ENCODE results near the gene TCHHL1.

TCHHL1 gene

DNA sequence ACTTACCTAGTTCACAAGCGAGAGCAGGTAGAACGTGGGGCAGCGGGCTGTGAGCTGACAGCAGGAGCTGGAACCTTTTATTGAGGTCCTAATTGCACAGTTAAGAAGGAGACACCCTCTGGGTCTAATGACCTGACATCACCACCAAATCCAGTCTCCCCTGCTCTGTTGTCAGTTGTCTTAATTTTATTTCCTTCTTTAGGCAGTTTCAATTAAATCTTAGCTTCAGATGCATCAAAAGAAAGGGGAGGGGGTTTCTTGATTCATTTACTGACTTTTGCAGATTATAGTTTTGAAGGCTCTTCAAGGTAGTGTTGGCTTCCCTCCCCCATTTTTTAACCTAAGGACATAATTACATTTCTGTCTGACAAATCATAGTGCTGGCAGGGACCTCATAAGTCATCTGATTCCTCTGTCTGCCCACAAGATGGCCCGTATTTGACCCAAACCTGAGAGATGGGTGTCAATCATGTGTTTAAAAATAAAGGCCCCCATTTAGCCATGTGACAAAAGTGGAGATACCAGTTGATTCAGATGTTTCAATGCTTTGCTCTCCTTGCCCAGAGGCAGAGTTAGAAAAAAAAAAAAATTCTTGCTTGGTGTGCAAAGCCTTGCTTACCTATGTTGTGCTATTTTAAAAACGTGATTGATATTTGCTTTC lies at the start of gene TCHHL1:
TSS of gene TCHHL1 (minus strand) at position 51 of the 661 bp plus-strand sequence. CDS start 921 bp downstream, outside the sequence.
- no peak for DNase-seq (ENCODE audit: low read depth)
- H3K4me3 ChIP-seq (ENCODE audit: low read depth, low read length), result no peak within 1 kb of the TSS
- TF ChIP-seq, protein P1, sequence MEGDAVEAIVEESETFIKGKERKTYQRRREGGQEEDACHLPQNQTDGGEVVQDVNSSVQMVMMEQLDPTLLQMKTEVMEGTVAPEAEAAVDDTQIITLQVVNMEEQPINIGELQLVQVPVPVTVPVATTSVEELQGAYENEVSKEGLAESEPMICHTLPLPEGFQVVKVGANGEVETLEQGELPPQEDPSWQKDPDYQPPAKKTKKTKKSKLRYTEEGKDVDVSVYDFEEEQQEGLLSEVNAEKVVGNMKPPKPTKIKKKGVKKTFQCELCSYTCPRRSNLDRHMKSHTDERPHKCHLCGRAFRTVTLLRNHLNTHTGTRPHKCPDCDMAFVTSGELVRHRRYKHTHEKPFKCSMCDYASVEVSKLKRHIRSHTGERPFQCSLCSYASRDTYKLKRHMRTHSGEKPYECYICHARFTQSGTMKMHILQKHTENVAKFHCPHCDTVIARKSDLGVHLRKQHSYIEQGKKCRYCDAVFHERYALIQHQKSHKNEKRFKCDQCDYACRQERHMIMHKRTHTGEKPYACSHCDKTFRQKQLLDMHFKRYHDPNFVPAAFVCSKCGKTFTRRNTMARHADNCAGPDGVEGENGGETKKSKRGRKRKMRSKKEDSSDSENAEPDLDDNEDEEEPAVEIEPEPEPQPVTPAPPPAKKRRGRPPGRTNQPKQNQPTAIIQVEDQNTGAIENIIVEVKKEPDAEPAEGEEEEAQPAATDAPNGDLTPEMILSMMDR (IDR thresholded peaks at IDR 0.05; ENCODE audit: low read depth, low read length, missing control alignments), result no peak

DNA sequence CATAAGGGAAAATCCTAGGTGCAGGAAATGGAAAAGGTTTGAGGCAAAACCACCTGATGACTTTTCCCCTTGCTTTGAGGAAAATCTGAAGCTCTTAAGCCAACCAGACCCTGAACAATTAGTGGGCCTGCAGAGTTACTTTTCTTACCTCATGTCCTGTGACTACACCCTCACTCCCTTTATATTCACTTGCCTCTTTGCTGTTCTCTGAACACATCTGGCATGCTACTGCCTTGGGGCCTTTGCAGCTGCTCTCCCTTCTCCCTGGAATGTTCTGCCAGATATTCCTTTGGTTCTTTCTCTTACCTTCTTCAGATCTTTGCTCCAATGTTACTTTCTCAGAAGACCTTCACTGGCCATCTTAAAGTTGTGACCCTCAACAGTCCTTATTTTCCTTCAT lies 48.4 kb upstream of the TCHHL1 start:
- no peak for DNase-seq (ENCODE audit: low read depth)
- TF ChIP-seq, protein P1 (IDR thresholded peaks at IDR 0.05; ENCODE audit: low read depth, low read length, missing control alignments), result no peak
- no peak overlapping the region for H3K4me3 ChIP-seq (ENCODE audit: low read depth, low read length)

DNA sequence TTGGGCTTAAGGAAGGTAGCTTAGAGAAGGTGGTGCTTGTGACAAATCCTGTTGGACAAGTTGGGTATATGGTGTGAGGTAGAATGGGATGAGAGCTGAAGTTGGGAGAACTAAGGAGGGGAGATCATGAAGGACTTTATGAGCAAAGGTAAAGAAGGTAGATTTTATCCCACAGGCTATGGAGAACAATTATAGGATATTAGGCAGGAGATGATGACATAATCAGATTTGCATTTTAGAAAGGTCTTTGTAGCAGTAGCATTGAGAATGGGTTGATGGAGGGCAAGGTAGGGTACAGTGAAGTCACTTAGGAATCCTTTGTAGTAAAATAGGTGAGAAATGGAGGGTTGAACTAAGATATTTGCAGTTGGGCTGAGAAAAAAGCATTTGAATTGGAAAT lies 41.3 kb upstream of the TCHHL1 start:
- no peak for DNase-seq (ENCODE audit: low read depth)
- TF ChIP-seq, protein P1 (IDR thresholded peaks at IDR 0.05; ENCODE audit: low read depth, low read length, missing control alignments), result no peak
- H3K4me3 ChIP-seq (ENCODE audit: low read depth, low read length), result no peak overlapping the region

DNA sequence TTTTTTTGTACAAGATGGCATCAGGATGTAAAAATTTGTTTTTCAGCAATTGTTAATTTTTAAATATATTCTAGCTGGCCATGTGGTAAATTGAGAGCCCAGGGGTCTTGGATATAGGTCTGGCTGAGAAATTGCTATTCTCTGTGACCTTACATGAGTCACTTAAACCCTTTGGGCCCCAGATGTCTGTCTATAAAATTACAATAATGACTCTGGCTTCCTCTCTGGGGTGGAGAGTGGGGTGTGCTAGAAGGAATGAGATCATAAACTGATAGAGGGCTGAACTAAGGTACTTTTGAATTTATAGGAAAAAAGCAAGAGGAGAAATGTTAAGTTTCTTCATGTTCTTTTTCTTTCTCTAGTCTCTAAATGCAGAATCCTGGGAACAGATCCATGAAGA lies 38.8 kb upstream of the TCHHL1 start:
- no peak for DNase-seq (ENCODE audit: low read depth)
- TF ChIP-seq, protein P1 (IDR thresholded peaks at IDR 0.05; ENCODE audit: low read depth, low read length, missing control alignments), result no peak
- H3K4me3 ChIP-seq (ENCODE audit: low read depth, low read length), result no peak overlapping the region

DNA sequence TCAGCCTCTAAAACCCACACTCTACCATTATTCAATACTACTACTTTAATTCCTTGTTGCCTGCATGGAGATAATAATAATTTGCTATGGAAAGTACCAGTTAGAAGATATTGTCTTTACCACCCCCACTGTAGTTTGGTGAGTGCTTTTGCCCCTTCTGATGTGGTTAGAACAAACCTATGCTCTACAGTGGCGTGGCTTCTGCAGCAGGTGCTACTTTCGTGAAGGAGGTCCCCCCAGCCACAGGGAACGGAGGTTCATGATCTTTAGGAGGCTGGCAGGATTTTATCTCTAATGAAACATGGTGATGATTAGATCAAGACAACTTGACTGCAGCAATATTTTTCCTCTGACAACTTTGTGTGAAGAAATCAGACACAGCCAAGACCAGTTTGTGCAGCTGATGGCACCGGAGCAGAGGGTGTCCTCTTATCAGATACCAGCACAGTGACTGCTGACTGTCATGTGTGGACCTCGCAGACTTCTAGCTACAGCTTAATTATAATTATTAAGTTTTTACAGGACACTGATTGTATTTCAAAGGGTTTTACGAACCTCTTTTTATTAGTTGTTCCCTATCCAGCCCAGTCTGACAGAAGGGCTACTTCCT lies 37.1 kb upstream of the TCHHL1 start:
- TF ChIP-seq, protein P1 (IDR thresholded peaks at IDR 0.05; ENCODE audit: low read depth, low read length, missing control alignments), result no peak
- H3K4me3 ChIP-seq (ENCODE audit: low read depth, low read length), result no peak overlapping the region
- no peak for DNase-seq (ENCODE audit: low read depth)

DNA sequence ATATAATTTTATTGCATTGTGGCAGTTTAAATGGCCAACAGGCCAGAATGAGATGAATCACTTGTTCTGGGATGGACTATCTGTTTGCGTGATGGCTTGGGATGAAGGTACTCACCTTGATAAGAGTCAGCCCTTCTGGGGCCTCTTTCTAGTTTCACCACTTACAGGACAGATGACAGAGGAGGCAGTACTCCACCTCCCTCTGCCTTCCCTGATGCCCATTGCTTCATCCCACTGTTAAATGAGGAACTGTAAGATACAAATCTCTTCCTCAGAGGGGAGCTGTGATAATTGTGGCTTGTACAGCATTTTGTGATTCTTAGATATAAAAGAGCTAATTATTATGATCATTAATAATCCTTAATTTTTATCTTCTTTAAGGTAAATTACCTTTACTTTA lies 30.1 kb upstream of the TCHHL1 start:
- H3K4me3 ChIP-seq (ENCODE audit: low read depth, low read length), result no peak overlapping the region
- DNase-seq (ENCODE audit: low read depth), result no peak
- TF ChIP-seq, protein P1 (IDR thresholded peaks at IDR 0.05; ENCODE audit: low read depth, low read length, missing control alignments), result no peak

DNA sequence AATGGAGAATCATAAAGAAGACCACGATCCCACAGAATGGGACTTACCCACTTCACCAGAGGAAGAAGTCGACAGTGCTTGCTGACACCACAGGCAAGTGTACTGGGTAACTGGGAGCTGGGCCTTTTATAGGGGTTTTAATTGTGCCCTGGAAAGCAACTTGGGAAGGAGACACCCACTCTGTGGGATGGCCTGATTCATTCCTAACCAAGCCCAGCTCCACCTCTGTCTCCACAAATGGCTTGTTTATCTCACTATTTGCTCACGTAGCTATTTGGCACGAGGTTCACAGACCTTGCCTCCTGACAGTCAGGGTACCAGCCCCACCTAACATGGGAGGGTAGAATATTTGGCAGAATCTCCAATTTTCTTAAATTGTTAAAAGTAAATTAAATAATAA lies 26.5 kb upstream of the TCHHL1 start, which contains the start of gene TCHH:
TSS of gene TCHH (minus strand) at position 101 of the 400 bp plus-strand sequence. CDS start 1,364 bp downstream, outside the sequence.
- no peak within 1 kb of the TSS for H3K4me3 ChIP-seq (ENCODE audit: low read depth, low read length)
- no peak for DNase-seq (ENCODE audit: low read depth)
- TF ChIP-seq, protein P1 (IDR thresholded peaks at IDR 0.05; ENCODE audit: low read depth, low read length, missing control alignments), result no peak
